SK-N-SH treated with all-trans-retinoic acid at 6 μM for 48 hours (cell line): Measurements from ENCODE around the gene CD84.

ENCODE experiments used
- BACH2 ChIP-seq: fragments of 250-450 bp; sonication (Bioruptor Pico); IDR thresholded peaks from 2 replicates; pipeline ENCODE4 v1.9.0; 2021; ENCODE audit warnings: mild to moderate bottlenecking, borderline replicate concordance
- OSR1 ChIP-seq: fragments of 250-450 bp; sonication (Bioruptor Pico); IDR thresholded peaks from 2 replicates; pipeline ENCODE4 v1.8.0; 2022; ENCODE audit warnings: moderate library complexity, mild to moderate bottlenecking, inconsistent platforms
- RARB ChIP-seq: fragments of 250-450 bp; sonication (Bioruptor Pico); IDR thresholded peaks from 2 replicates; pipeline ENCODE4 v1.8.0; 2021; ENCODE audit warnings: mild to moderate bottlenecking, moderate library complexity
- SNAI2 ChIP-seq: fragments of 250-450 bp; sonication (Bioruptor Pico); IDR thresholded peaks from 2 replicates; pipeline ENCODE4 v1.5.0; 2020; ENCODE audit warnings: mild to moderate bottlenecking, moderate library complexity

DNA sequence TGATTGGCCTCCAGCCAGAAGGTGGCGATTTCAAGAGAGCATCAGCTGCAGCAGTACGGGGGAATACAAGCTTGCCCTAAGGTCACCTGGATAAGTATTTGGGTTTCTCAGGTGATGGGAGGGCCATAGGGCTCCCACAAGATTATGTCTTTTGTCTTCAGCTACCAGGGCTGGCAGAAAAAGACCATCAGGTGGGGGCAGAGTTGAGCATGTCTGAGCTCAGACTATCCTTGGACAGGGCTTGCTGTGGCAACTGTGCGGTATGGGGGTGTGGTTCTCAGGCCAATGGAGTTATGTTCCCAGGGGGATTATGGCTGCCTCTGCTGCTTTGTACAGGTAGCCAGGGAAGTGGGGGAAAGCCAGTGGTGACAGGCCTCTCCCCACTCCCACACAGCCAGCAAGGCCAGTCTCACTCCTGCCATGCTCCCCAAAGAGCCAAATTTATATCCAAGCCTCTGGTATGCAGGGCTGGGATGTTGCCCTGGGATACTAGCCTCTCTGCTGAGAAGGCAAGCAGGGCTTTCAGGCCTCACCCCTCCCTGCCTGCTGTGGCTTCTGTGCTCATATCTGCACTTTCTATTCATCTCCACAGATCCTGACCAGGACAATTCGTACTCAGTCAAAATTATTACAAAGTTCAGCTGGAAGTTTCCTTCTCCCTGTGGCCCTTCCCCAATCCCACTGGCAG lies 26.6 kb upstream of the CD84 start:
- no peak for TF ChIP-seq SNAI2 (CRISPR knock-in tag)
- no peak for TF ChIP-seq OSR1
- no peak for TF ChIP-seq BACH2 (CRISPR knock-in tag)
- no peak for TF ChIP-seq RARB (CRISPR knock-in tag)
